NCI-H524 (cell line): ENCODE data around the gene CASP2.
A peak's percentile ranks its signal among the peaks of the same experiment; 100 is the strongest.

Experiments
- DNase-seq, 2 experiments: peaks; one replicate each; lab custom pipeline; 2025; lab: John Stamatoyannopoulos, UW

CASP2 gene

GRCh38 chr7:143334244-143334643, 46.1 kb downstream of the CASP2 start:
- no peak for DNase-seq

- DNase-seq: no peak
Observed at GRCh38 chr7:143337216-143337615, 49.1 kb downstream of the CASP2 start.

DNA sequence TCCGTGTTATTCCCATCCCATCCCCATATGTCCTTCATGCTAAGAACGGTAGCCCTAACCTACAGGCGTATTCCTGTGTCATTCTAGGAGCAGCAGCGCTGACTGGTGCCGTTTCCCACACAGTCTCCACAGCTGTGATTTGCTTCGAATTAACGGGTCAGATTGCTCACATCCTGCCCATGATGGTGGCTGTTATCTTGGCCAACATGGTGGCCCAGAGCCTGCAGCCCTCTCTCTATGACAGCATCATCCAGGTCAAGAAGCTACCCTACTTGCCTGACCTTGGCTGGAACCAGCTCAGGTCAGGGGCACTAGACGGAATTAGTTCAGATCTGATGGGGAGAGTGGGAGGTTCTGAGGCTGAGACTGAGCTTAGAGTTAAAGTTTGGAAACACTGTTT, 53.7 kb downstream of the CASP2 start:
- no peak for DNase-seq

DNA sequence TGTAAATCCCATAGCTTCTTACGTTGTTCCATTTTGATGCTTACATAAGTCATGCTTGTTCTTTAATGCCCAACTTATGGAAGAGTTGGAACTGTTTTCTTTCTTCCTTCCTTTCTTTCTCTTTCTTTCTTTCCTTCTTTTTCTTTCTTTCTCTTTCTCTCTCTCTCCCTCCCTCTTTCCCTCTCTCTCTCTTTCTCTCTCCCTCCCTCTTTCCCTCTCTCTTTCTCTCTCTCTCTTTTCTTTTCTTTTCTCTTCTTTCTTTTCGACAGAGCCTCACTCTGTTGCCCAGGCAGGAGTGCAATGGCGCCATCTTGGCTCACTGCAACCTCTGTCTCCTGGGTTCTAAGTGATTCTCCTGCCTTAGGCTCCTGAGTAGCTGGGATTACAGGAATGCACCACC, 55.4 kb downstream of the CASP2 start:
- DNase-seq: no peak

- DNase-seq: peak; percentile 46 to 82
Observed at GRCh38 chr7:143345428-143345900, 57.3 kb downstream of the CASP2 start.

- no peak for DNase-seq
Observed at GRCh38 chr7:143346018-143346417, 57.9 kb downstream of the CASP2 start.

DNA sequence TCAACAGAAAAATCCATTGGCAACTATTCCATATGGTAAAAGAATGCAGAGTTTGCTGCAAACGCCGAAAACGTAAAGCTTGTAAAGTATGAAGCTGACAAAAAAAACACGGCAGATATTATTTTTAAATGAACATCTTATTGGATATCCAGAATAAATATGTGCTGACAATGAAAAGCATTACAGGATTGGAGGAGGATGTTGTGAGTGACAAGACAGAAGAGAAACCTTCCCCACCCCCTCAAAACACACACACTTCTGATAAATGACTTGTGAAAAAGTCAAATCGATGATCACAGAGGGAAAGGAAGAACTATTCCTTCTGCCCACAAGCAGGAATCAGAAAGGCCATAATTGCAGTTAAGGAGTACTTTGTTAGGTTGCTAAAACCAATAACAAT, 59.8 kb downstream of the CASP2 start:
- DNase-seq: no peak

- no peak for DNase-seq
Observed at GRCh38 chr7:143351060-143351459, 62.9 kb downstream of the CASP2 start.

GRCh38 chr7:143351574-143351973, 63.4 kb downstream of the CASP2 start:
- DNase-seq: no peak

GRCh38 chr7:143352531-143353002, 64.4 kb downstream of the CASP2 start:
- DNase-seq: no peak

- no peak for DNase-seq
Observed at GRCh38 chr7:143354376-143354775, 66.2 kb downstream of the CASP2 start.

DNA sequence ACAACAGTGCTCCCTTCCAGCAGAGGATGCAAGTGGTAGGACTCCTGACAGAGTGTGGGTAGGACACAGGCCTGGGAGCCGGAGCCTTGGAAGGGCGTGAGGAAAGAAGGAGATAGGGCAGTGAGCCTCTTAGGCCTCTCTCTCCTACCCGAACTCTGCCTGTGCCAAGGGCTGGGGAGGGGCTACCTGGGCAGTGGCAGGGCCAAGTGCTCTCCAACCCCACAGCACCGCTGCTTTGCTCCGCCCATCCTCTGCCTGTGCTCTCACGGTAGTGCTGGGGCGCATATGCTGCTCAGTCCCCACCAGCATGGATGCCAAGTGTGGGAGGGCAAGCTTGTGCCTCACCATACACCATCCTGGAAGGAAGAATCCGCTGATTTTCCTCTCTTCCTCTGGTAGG, 66.8 kb downstream of the CASP2 start:
- no peak for DNase-seq

DNA sequence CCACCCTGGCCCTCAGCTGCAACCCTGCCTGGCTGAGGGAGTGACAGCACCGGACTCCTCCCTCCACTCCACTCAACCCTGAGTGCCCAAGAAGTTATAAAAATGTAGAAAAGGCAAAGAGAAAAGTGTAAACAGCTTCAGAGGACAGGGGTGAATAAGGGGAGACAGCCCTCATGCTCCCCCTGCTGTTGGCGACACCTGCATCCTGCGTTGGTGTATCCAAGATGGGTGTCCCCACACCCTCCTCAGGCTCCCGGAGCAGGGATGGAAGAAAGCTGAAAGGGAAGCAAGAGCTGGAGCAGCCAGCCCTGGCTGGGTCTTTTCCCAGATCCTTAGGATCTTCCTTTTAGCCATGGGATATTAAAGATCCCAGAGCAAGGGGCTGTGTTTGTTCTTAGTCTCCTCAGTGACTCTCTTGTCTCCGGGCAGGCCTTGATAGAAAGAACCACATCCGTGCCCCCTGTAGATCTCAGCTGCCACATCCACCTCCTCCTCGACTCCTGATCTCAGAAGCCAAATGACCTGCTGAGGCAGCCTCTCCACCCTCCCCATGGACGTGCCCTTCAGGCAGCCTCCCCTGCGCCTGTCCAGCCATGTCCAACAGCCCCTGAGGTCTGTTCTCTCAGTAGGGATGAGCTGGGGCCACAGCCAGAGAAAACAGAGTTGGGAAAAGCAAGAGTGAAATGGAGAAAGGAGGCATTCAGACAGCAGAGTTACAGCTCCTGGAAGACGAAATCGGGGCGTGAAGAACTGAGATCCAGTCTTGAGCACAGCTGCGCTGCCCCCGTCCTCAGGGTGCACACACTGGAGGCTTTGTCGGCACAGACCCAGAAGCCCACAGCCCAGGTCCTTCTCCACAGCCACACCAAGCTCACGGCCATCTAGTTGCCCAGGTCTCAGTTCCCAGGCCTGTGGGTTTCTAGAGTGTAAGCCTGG, 67.6 kb downstream of the CASP2 start:
- DNase-seq: no peak

DNA sequence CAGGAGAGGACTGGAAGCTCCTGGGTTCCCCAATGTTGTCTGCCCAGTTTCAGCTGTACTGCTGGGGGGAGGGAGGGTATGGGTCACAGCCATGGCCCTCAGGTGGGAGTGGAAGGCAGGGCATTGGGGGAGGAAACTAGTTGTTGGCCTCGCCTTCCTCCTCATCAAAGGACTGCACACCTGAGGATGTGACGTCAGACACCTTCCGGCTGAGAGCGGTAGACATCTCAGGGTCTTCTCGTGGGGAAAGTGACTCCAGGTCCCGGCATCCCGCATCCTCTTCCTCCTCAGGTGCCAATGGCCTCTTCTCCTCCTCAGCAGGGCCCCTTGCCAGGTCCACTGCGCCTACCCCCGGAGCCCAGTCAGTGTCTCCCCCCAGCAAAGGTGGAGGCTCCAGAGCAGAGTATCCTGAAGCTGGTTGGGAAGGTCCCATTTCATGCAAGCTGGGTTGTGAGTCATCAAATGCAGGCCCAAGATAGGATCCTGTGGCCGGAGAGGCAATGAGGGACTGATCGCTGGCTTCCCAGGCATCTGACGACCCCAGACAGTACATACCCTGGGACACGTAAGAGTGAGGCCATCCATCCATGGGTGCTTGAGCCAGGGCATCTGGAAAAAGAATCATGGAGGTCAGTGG, 68.4 kb downstream of the CASP2 start:
- DNase-seq: no peak
